Retina (tissue), 1 donor: ENCODE data around the gene PHLDB1.

Experiments
- DNase-seq: peaks from one replicate; pipeline ENCODE4 v3.0.0-alpha.2; 2016

Gene PHLDB1

DNA sequence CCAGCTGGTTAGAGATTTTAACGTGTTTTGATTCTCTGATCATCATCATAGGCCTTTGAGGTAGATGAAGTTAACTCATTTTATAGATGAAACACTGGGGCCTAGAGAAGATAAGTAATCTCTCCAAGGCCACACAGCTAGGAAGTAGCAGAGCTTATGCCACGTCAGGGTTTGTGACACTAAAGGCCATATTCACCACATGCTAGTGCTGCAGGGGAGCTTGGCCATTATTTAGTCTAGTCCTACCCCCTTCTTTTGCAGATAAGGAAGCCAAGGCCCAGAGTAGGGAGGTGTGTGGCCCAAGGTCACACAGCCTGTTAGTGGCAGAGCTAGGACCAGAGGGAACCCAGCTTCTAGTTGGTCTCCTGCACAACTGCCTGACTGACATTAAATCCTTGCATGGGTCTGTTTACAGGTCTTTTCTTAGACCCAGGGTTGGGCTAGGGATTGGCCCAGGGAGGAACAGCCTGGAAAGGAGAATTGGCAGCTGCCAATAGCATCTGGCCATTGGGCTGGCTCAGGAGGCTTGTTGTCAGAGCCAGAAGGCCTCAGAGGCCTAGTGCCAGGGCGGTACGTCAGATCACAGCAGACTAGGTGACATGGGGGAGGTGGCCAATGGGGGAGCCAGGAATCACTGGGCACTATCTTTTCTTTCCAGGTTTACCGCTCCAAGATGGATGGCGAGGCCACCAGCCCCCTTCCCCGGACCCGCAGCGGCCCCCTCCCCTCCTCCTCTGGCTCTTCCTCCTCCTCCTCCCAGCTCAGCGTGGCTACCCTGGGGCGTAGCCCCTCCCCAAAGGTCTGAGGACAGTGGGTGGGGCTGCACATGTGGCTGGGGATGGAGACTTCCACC, 36.0 kb downstream of the PHLDB1 start:
- no peak for DNase-seq

GRCh38 chr11:118643995-118644345, 36.6 kb downstream of the PHLDB1 start:
- DNase-seq = no peak

DNA sequence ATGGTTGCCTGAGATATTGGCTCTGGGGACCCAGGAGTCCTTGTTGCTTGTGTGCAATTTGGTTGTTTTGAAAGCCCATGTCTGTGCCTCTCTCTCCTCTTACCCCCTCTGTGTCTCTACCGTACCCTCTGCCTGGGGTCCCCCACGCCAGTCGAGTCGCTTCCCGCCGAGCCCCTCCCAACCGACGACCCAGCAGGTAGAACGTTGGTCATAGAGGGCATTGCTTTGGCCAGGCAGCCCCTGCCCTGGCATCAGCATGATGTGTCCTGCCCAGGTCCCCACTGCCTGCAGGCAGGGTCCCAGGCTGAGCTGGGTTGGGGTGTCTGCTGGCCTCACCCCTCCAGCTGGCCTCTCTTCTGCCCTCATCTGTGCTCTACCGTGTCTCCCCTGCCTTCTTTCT, 37.1 kb downstream of the PHLDB1 start:
- DNase-seq = no peak

DNA sequence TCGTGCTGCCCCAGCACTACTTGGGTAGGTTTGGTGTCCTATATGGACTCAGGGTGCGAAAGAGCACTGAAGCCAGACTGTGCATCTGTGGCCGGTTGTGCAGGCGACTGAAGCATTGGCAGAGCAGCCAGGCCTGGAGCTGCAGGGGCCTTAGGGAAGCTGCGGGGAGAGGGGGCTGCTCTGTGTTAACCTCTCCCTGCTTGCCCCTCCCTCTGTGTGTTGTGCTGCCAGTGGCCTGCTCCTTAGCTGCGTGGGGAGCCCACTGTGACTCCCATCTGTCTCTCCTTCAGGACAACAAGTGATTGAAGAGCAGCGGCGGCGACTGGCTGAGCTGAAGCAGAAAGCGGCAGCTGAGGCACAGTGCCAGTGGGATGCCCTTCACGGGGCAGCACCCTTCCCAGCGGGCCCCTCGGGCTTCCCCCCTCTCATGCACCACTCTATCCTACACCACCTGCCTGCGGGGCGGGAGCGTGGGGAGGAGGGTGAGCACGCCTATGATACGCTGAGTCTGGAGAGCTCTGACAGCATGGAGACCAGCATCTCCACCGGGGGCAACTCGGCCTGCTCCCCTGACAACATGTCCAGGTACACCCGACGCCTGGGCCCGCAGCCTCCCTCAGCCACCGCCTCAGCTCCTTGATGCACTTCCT, 37.8 kb downstream of the PHLDB1 start:
- DNase-seq = no peak

DNA sequence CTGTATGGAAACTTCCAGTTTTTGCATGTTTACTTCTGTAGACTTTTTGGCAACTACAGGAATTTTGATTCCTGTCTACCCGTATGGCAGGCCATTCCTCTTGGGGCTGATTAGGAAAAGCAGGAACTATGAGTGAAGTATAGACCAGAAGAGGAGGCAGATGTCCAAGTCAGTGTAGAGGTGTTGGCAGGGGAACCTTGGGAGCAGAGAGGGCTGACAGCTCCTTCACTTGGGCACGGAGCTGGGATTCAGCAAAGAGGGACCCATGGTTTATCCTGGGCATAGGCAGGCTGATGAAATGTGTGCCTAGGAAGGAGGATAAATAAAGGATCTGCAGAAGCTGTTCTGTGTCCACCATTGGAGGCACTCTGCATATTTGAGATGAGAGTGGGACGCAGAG, 39.0 kb downstream of the PHLDB1 start:
- no peak for DNase-seq

DNA sequence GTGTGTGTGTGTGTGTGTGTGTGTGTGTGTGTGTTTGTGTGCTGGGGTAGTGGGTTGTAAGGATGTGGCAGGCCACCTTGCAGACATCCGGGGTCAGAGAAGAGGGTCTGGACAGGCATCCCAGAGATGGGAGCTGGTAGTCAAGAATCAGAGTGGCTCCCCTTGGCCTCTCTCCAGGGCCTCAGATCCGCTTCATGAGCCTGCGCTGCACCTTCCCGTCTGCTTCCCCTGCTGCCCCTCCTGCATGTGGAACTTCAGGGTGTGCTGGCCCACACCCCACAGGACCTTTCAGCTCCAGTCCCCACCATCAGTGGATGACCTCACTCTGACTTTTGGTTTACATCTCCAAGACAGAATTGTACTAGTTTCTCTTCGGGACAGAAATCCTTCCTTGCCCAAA, 40.9 kb downstream of the PHLDB1 start:
- no peak for DNase-seq

- no peak for DNase-seq
These were observed 42.5 kb downstream of the PHLDB1 start for GRCh38 chr11:118649941-118650340.

DNA sequence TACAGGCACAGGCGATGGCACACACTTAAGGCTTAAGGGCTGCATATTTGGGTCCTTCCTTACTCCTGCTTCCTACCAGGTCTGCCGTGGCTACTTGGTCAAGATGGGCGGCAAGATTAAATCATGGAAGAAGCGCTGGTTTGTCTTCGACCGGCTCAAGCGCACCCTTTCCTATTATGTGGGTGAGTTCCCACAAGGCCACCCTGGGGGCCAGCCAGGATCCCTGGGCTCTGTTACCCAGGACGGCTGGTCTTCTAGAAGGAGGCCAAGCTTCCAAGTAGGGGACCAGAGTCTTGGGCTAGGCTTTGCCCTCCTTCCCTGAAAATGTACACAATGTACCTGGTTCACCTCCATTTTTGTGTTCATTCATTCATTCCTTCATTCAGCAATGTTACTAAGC, 43.0 kb downstream of the PHLDB1 start:
- DNase-seq = no peak

- no peak for DNase-seq
These were observed 44.4 kb downstream of the PHLDB1 start for GRCh38 chr11:118651820-118652219.

GRCh38 chr11:118652681-118653181, 45.3 kb downstream of the PHLDB1 start:
- DNase-seq = no peak

DNA sequence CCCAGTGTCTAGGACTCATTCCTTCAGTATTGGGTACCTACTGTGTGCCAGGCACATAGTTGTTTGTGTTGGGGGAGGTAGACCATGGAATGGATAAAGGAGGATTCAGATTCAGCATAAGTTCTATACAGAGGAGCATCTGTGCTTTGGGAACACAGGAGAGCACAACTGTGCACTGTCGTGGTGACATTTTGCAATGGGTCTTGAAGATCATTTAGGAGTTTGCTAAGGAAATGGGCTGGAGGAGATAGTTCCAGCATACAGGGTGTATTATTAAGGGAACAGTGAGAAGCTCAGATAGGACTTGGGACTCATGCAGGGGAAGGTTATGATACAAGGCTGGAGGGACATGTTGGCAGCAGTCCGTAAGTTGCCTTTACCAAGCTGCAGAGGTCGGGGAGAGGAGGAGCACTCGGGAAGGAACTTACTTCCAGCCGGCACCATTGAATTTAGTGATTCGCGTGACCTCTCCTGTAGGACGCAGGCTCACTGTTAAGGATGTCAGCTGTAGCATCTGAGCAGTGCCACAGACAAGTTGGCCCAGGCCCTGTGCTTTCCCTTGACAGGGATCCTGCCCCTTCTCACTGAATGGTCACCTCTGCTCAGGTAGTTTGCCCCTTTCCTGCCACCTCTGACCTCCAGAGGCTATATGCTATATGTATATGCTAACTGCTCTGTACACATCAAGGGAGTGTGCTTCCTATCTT, 46.4 kb downstream of the PHLDB1 start:
- no peak for DNase-seq

DNA sequence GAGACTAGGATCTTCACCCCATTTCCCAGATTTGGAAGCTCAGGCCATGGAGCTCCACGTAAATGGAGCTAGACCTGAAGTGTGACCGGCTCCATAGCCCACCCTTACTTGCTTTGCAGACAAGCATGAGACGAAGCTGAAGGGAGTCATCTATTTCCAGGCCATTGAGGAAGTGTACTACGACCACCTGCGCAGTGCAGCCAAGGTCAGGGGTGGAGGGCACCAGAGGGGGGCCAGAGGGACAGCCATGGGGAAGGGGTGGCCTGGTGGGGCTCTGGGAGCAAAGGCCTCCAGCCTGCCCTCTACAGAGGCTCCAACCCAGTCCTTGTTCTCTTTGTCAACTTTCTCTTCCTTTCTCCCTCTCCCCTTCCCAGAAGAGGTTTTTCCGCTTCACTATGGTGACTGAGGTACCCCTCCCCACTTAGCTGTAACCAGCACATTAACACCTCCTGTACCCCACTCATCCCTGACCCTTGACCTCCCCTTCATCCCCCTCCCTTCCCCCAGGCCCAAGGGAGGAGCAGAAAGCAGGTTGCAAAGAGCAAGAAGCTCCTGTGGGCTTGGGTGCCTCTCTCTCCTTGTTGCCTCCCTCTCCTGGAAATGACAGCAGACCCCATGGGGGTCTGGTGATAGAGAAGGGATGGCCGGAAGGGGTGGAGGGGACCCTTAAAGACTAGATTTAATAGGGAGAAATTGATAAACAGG, 48.2 kb downstream of the PHLDB1 start:
- DNase-seq = no peak

DNA sequence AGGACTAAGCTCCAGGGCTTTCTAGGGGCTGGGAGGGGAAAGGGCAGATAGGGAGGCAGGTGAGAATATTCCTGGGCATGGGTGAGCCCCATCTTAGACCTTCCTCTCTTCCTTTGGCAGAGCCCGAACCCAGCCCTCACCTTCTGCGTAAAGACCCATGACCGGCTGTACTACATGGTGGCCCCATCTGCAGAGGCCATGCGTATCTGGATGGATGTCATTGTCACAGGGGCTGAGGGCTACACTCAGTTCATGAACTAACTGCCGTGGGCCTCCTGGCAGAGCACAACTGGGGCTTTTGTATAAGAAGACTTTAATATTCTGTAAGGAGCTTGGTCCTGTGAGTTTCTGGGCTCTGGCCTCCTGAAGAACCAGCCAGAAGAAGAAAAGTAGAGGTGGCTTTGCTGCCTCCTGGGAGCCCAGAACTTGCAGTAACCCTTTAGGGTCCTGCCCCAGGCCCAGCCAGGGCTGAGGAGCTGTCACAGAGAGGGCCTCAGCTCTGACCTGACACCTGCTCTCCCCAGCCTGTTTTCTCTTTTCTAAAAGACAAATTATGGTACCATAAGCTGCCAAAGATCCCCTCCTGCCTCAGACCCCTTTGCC, 49.2 kb downstream of the PHLDB1 start:
- no peak for DNase-seq

- peak; percentile 47 for DNase-seq
These were observed 49.8 kb downstream of the PHLDB1 start for GRCh38 chr11:118657238-118657637.

DNA sequence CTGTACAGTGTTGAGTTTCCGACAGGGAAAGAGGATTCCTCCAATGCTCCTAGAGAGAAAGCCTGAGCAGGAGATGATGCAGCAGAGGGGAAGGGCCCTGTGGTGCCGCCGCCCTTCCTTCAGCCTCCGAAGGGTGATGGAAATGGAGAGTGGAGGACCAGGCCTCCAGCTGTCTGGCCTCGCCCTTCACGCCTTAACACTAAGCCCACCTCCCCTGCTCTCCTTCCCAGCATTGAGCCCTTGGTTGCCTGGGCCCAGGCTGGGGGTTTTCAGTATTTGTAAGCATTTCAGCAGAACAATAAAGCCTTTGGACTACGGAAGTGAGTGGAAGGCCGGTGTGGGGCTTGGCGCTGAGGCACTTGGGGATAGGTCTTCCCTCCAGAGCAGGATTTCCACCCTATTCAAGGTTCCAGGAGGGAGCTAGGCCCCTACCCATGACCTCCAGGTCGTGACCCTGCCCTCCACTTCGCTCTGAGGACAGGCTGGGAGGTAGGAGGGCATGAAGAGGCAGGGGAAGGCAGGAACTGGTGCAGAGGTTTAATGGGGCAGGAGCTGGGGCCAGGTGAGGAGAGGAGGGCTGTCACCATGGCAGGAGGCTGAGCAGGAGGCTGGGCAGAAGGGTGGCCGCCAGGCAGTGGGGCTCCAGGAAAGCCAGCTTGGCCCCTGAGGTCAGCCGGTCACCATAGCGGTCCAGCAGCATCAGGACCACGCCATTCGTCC, 50.5 kb downstream of the PHLDB1 start:
- DNase-seq = peak; percentile 34

DNA sequence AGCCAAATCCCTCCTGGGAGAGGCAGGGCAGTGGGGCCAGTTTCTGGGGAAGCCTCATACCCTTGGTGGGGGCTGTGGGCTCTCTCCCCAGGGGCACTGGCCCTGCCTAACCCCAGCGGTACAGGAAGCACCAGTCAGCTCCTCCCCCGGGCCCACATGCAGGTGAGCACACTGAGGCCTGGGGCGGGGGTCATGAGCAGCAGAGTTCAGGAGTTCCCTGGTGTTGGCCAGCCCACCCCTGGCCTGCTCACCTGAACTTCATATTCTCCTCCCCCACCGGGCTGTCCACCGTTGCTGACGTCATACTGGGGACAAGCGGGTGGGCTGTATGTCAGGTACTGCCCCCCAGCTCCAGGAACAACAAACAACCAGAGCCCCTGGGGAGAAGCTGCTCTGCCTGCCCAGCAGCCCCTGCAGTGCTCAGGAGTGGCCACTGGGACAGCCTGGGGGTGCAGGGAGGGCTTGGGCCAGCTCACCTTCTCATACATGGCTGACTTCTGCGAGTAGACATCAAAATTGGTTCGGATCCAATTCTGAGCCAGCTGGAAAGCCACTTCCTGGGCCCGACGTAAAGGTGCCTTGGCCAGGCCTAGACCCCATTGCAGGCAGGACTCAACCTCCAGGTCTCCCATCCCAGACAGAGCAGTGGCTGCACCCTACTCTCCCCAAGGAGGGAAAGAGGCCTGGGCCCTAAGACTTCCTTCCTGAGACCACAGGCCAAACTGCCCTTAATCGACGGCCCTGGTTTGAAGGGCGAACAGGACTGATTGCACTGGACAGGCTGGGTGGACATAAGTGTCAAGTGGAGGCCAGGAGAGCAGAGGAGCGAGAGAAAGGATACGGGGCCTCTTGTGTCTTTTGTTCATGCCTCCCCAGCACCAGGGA, 51.3 kb downstream of the PHLDB1 start:
- no peak for DNase-seq

DNA sequence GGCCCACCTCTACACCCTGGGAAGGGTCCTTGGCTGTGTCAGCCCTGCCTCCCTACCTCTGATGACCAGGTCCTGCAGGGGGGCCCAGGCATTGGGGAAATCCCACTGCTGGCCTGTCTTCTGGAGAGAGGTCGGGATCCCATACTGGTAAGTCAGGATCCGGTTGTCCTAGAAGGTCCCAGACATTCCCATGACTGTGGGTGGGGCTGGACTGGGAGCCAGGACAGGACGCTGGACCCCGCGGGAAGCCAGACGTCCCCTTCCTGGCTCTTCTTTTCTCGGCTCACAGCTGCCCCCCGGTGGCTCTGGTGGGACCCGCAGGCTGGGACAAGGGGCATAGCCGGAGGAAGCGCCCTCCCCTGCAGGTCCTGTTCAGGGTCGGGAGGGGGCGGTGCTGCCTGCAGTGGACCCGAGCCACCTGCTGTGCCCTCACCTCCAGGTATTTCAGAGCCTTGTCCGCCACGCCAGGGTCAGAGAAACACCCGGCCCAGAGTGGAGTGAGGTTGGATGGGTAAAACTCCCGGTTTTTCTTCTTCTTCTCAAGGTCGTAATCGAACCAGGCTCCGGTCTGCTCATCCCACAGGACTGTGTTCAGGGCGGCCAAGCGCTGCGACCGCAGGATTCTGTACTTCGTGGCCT, 52.0 kb downstream of the PHLDB1 start:
- DNase-seq = peak; percentile 93

DNA sequence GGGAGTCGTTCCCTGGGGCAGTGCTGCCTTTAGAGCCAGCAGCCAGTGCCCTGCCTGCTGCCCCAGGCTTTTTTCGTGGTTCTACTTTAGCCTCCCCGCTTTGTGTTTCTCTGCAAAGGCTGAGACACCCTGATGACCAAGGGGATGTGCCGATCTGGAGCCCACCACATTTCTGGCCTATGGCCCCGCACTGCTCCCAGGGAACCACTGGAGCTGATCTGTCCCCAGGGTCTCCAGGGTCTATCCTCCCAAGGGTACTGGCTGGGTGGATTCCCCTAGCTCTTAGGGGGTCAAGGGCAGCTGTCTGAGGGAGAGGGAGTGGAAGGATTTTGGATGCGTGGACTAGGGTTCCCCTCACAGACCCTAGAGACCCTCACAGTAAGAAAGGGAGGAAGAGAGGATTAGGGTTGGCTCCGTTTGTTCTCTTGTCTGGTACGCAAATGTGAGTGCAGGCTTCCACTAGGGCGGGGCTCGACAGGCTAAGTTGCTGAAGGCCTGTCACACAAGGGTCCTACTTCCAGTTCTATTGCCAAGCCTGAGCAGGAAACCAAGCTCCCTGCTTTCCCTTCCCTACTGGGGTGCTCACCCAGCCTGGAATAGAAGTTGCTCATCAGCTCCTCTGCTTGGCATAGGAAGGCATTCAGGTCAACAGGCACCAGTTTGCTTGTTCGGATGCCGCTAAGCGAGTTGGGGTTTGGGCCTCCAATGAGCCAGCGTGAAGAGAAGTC, 52.7 kb downstream of the PHLDB1 start:
- no peak for DNase-seq

DNA sequence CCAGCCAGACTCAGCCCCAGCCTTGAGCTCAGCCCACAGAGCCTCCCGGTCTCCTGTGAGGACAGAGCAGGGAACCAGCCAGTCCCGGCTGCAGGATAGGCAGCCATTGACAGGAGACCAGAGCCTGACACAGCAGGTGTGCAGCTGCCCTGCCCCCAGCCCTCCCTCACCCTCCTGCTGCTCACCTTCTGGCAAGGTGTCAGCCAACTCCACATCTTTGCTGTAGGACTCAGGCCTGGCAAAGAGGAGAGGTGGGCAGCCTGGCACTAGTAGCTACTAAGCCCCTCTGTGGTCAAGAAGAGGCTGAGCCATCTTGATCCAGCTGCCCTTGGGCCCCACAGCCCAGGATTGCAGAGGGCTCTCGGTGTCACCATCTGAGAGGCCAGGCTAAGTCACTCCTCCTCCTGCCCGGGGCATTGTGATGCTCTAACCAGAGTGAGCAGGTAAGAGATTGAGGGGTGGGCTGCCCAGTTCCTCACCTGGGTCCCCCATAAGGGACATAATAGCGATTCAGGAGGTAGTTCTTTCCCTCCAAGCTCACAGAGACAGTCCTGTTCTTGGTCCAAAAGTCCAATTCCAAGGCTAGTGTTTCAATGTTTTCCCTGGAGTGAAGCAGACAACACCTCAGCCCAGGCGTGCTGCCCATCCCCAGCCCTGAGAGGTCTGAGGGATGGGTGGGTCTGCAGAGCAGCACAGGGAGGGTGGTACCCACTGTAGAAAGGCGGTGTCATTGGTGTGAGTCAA, 53.4 kb downstream of the PHLDB1 start:
- DNase-seq = no peak
